ENCODE results near the gene CD52. TPM values are rescaled to one million over a fixed set of nuclear protein-coding genes. Genes with fewer than 3 reads are reported as not detected.
A peak's percentile ranks its signal among the peaks of the same experiment; 100 is the strongest.

The CD52 gene
- total RNA-seq, 1 donor from 2014 or later: 7.3 TPM

DNA sequence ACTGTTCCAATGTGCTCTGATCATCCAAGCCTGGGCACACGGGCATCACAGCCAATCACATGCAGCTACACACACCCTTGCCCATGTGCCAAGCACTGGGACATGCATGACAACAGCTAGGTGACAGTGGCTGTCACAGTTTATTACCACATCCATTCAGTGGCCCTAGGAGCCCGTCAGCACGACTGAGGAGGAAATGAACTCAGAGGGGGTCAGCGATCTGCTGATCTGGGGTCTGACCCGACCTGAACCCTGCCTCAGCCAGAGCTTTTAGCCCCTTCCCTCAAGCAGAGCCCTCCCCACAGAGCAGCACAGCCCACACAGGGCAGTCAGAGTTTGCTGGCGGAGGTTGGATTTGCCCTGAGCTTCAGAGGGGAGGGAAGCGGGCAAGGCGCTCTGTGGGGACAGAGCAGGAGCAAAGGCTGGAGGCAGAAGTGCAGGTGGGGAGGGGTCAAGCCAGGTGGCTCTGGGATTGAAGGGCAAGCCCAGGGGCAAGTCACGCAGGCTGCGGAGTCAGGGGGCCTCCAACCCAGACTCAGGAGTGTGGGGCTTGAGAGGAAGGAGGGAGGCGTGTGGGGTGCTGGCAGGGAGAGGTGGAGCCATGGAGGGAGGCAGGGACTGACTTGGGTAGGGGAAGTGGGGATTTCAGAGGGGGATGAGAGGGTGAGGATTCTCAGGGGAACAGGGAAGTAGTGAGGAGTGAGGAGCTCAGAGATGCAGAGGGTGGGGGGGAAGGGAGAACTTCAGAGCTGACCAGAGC, 27.5 kb upstream of the CD52 start:
- Histone ChIP-seq H3K36me3 (no peaks in the 10 kb centered on the region), H4K20me1 (ENCODE audit: low read depth) (no peaks in the 10 kb centered on the region), H3F3A (ENCODE audit: low read depth) (peaks cover 4% of the 10 kb centered on the region), H3K9ac (no peak overlapping the region), H3K4me2 (peak overlapping the region; percentile 38), H3K4me1 (peaks cover 24% of the 10 kb centered on the region), H3K9me3 (ENCODE audit: low read depth) (no peaks in the 10 kb centered on the region), H3K27me3 (no peaks in the 10 kb centered on the region), H3K79me2 (ENCODE audit: low read depth) (no peaks in the 10 kb centered on the region), H3K27ac (no peak overlapping the region), H3K4me3 (no peak overlapping the region), H2AFZ (replicated peaks) (no peak overlapping the region)
- Mint-ChIP-seq H3K9me3 (no peaks in the 10 kb centered on the region), H3K36me3 (no peaks in the 10 kb centered on the region), H3K27ac (peak overlapping the region; percentile 91), H3K27me3 (ENCODE audit: insufficient read depth, low read depth) (peaks cover 10% of the 10 kb centered on the region), H3K4me3 (peak overlapping the region; percentile 48), H3K4me1 (peaks cover 51% of the 10 kb centered on the region)
- TF ChIP-seq, protein P1, sequence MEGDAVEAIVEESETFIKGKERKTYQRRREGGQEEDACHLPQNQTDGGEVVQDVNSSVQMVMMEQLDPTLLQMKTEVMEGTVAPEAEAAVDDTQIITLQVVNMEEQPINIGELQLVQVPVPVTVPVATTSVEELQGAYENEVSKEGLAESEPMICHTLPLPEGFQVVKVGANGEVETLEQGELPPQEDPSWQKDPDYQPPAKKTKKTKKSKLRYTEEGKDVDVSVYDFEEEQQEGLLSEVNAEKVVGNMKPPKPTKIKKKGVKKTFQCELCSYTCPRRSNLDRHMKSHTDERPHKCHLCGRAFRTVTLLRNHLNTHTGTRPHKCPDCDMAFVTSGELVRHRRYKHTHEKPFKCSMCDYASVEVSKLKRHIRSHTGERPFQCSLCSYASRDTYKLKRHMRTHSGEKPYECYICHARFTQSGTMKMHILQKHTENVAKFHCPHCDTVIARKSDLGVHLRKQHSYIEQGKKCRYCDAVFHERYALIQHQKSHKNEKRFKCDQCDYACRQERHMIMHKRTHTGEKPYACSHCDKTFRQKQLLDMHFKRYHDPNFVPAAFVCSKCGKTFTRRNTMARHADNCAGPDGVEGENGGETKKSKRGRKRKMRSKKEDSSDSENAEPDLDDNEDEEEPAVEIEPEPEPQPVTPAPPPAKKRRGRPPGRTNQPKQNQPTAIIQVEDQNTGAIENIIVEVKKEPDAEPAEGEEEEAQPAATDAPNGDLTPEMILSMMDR (IDR thresholded peaks at IDR 0.05): no peak
- no peak for TF ChIP-seq EZH2phosphoT487 (IDR thresholded peaks at IDR 0.05)
- no peak for TF ChIP-seq EZH2 (IDR thresholded peaks at IDR 0.05)
- DNase-seq (ENCODE audit: low spot score): peak; percentile 20

DNA sequence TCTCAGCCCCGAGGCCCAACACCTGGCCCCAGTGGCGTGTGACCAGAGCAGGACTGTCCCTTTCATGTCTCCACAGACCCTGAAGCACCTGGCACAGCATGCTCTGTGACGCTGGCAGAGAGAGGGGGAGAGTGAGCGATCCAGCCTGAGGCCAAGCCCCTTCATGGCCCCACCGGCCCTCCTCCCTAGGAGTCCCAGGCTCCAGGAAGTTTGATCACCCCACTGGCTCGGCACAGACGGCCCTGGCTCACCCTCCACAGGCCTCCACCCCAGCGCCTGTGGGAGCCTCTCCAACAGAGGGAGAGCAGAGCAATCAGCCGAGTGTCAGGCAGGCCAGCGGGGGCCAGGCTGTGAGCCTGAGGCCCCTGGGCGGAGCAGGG, 26.9 kb upstream of the CD52 start:
- no peaks in the 10 kb centered on the region for H4K20me1 ChIP-seq (ENCODE audit: low read depth)
- no peak overlapping the region for H3K4me3 ChIP-seq
- no peaks in the 10 kb centered on the region for H3K36me3 ChIP-seq
- peak overlapping the region; percentile 62 for H3K9ac ChIP-seq
- H3K27me3 ChIP-seq: no peaks in the 10 kb centered on the region
- peak overlapping the region; percentile 33 for H3K4me3 Mint-ChIP-seq
- no peaks in the 10 kb centered on the region for H3K79me2 ChIP-seq (ENCODE audit: low read depth)
- H3K27me3 Mint-ChIP-seq (ENCODE audit: insufficient read depth, low read depth): peaks cover 10% of the 10 kb centered on the region
- no peaks in the 10 kb centered on the region for H3K9me3 ChIP-seq (ENCODE audit: low read depth)
- H3F3A ChIP-seq (ENCODE audit: low read depth): no peaks in the 10 kb centered on the region
- TF ChIP-seq EZH2phosphoT487 (IDR thresholded peaks at IDR 0.05) (no peak), EZH2 (IDR thresholded peaks at IDR 0.05) (no peak)
- TF ChIP-seq, protein P1 (IDR thresholded peaks at IDR 0.05): no peak
- no peak overlapping the region for H2AFZ ChIP-seq (replicated peaks)
- peaks cover 51% of the 10 kb centered on the region for H3K4me1 Mint-ChIP-seq
- peak overlapping the region; percentile 38 for H3K4me2 ChIP-seq
- no peaks in the 10 kb centered on the region for H3K9me3 Mint-ChIP-seq
- H3K27ac Mint-ChIP-seq: peak overlapping the region; percentile 91
- peaks cover 5% of the 10 kb centered on the region for H3K36me3 Mint-ChIP-seq
- H3K27ac ChIP-seq: peak overlapping the region; percentile 29
- no peak for DNase-seq (ENCODE audit: low spot score)
- H3K4me1 ChIP-seq: peaks cover 22% of the 10 kb centered on the region

DNA sequence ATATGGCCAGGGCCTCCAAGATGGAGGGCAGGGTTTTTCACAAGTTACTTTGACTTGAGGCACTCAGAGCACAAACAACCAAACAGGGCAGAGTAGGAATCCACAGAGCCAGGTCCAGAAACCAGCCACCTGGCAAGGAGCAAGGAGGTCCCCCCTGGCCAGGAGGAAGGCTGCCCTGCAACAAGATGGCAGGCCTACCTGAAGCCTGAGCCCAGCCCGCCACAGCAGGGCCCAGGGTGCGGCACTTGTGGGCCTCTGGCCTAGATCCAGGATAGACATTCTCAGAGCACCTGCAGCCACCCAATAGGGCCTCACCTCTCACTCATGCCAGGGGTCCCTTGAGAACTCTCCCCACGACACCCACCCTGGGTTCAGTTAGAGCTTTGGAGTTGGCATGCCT, 26.3 kb upstream of the CD52 start:
- H3F3A ChIP-seq (ENCODE audit: low read depth): no peaks in the 10 kb centered on the region
- TF ChIP-seq, protein P1 (IDR thresholded peaks at IDR 0.05): no peak
- TF ChIP-seq EZH2phosphoT487 (IDR thresholded peaks at IDR 0.05) (no peak), EZH2 (IDR thresholded peaks at IDR 0.05) (no peak)
- Mint-ChIP-seq H3K36me3 (peaks cover 9% of the 10 kb centered on the region), H3K9me3 (no peaks in the 10 kb centered on the region), H3K27me3 (ENCODE audit: insufficient read depth, low read depth) (peaks cover 12% of the 10 kb centered on the region), H3K27ac (peak overlapping the region; percentile 94), H3K4me3 (no peak overlapping the region), H3K4me1 (peaks cover 55% of the 10 kb centered on the region)
- no peak overlapping the region for H2AFZ ChIP-seq (replicated peaks)
- no peaks in the 10 kb centered on the region for H4K20me1 ChIP-seq (ENCODE audit: low read depth)
- DNase-seq (ENCODE audit: low spot score): no peak
- H3K9me3 ChIP-seq (ENCODE audit: low read depth): no peaks in the 10 kb centered on the region
- H3K4me2 ChIP-seq: no peak overlapping the region
- H3K27ac ChIP-seq: no peak overlapping the region
- no peak overlapping the region for H3K4me3 ChIP-seq
- no peaks in the 10 kb centered on the region for H3K36me3 ChIP-seq
- H3K9ac ChIP-seq: peak overlapping the region; percentile 62
- H3K79me2 ChIP-seq (ENCODE audit: low read depth): no peaks in the 10 kb centered on the region
- no peaks in the 10 kb centered on the region for H3K27me3 ChIP-seq
- H3K4me1 ChIP-seq: peaks cover 22% of the 10 kb centered on the region

Measured in neural progenitor cell (in vitro differentiated cells).